K562 (cell line): Measurements from ENCODE around the gene APBA2. TPM values are rescaled to one million over a fixed set of nuclear protein-coding genes. Genes with fewer than 3 reads are reported as not detected.
A peak's percentile ranks its signal among the peaks of the same experiment; 100 is the strongest.

Experiments used
- ATAC-seq: fragments of 200-7000 bp; cut with Tn5 transposase; 3 replicates; pipeline ENCODE4 v1.9.1; 2020; ENCODE audit warnings: moderate library complexity
- BruUV-seq: library from RNA; stranded (reverse); fragments of 400-500 nt; replicated peaks from 2 replicates; lab custom pipeline; 2021; lab: Mats Ljungman, UMichigan
- CTCF ChIA-PET: fragments of 300-600 bp; formaldehyde crosslinking; extraction: SDS; loops from one replicate; lab custom pipeline; 2021; ENCODE audit warnings: low intra/inter-chr PET ratio; lab: Yijun Ruan, JAX
- POLR2A ChIA-PET: fragments of 300-600, 350-650 bp; sonication (Branson Sonifier 250); formaldehyde crosslinking; extraction: SDS; loops from one replicate; lab custom pipeline; 2021; ENCODE audit warnings: antibody characterized with exemption, inconsistent platforms; lab: Yijun Ruan, JAX
- DNase-seq, 4 experiments: peaks; one replicate each; pipeline versions ENCODE4 v3.0.0 to v3.0.0-alpha.2; 2011 to 2018; ENCODE audit warnings: low spot score in 3 of 4, mixed read lengths in 3 of 4; ENCODE audit errors: extremely low read depth in 1 of 4
- FAIRE-seq: peaks from 2 replicates; lab custom pipeline; 2011; peaks lifted over from hg19 to GRCh38; lab: Jason Lieb, UNC
- H2AFZ ChIP-seq: 2 replicates; pipeline ENCODE4 v1.6.0; 2011; ENCODE audit warnings: low read depth, low read length, control low read depth, inconsistent platforms
- H3K27ac ChIP-seq: fragments of 200-600 bp; 3 replicates; pipeline ENCODE4 v1.8.0; 2011; ENCODE audit warnings: low read depth, mild to moderate bottlenecking, control low read depth, inconsistent platforms, low read length, moderate library complexity, mixed read lengths; ENCODE audit errors: extremely low read depth
- H3K27me3 ChIP-seq, 2 experiments: fragments of 300-600 bp in 1 of 2; 2 replicates in 1 of 2; 3 replicates in 1 of 2; pipeline versions ENCODE4 v1.6.0 to v1.8.0; 2011; ENCODE audit warnings: inconsistent platforms in 2 of 2, low read length in 2 of 2, mild to moderate bottlenecking in 1 of 2, mixed read lengths in 1 of 2, moderate library complexity in 1 of 2; ENCODE audit not compliant: control insufficient read depth in 2 of 2, insufficient read depth in 2 of 2
- H3K36me3 ChIP-seq: fragments of 300-600 bp; 3 replicates; pipeline ENCODE4 v1.8.0; 2011; ENCODE audit warnings: mild to moderate bottlenecking, low read length, inconsistent platforms; ENCODE audit not compliant: control insufficient read depth, insufficient read depth
- H3K4me1 ChIP-seq, 2 experiments: fragments of 200-600 bp in 1 of 2; replicated peaks in 1 of 2; 2 replicates in 1 of 2; 3 replicates in 1 of 2; pipeline versions ENCODE4 v1.5.1 to v1.8.0; 2011; ENCODE audit warnings: inconsistent platforms in 2 of 2, low read length in 2 of 2, mild to moderate bottlenecking in 1 of 2, mixed read lengths in 1 of 2, moderate library complexity in 1 of 2; ENCODE audit not compliant: control insufficient read depth in 2 of 2, insufficient read depth in 2 of 2
- H3K4me2 ChIP-seq: 2 replicates; pipeline ENCODE4 v1.6.1; 2011; ENCODE audit warnings: low read length, control low read depth, inconsistent platforms, mixed read lengths; ENCODE audit not compliant: insufficient read depth
- H3K4me3 ChIP-seq: fragments of 200-600 bp; sonication (generic), shearing (Covaris generic); 2 replicates; pipeline ENCODE4 v1.5.1; 2016; ENCODE audit warnings: control low read depth, inconsistent platforms
- H3K79me2 ChIP-seq: fragments of 200-600 bp; 3 replicates; pipeline ENCODE4 v1.8.0; 2011; ENCODE audit warnings: low read length, inconsistent platforms; ENCODE audit not compliant: control insufficient read depth, insufficient read depth
- H3K9ac ChIP-seq, 2 experiments: 2 replicates each; pipeline versions ENCODE4 v1.6.0 to v1.6.1; 2011; ENCODE audit warnings: low read depth in 2 of 2, low read length in 2 of 2, control low read depth in 1 of 2, inconsistent platforms in 1 of 2, mild to moderate bottlenecking in 1 of 2, mixed read lengths in 1 of 2; ENCODE audit not compliant: insufficient read depth in 1 of 2
- H3K9me1 ChIP-seq: one replicate; pipeline ENCODE4 v1.6.0; 2011; ENCODE audit warnings: inconsistent platforms, mild to moderate bottlenecking, low read length, moderate library complexity; ENCODE audit not compliant: control insufficient read depth, insufficient read depth
- H3K9me3 ChIP-seq: replicated peaks from 2 replicates; pipeline ENCODE4 v1.5.1; 2011; ENCODE audit warnings: low read depth, low read length, inconsistent platforms; ENCODE audit not compliant: control insufficient read depth, insufficient read depth
- H4K20me1 ChIP-seq: replicated peaks from 2 replicates; pipeline ENCODE4 v1.6.1; 2011; ENCODE audit warnings: low read length, inconsistent platforms, mixed read lengths; ENCODE audit not compliant: control insufficient read depth, insufficient read depth
- EP300 ChIP-seq: IDR thresholded peaks from 2 replicates; pipeline ENCODE4 v1.6.1; 2012; ENCODE audit warnings: low read length, improper control_type of control experiment
- GATAD2A ChIP-seq: fragments of 450-650 bp; IDR thresholded peaks from 2 replicates; pipeline ENCODE4 v1.6.1; 2017
- GATAD2B ChIP-seq: fragments of 450-650 bp; IDR thresholded peaks from 2 replicates; pipeline ENCODE4 v1.6.1; 2017; ENCODE audit warnings: mild to moderate bottlenecking, borderline replicate concordance
- RUNX1 ChIP-seq: sonication (generic); IDR thresholded peaks from 2 replicates; pipeline ENCODE4 v1.6.1; 2016; ENCODE audit warnings: antibody characterized with exemption, low read depth
- SNRNP70 ChIP-seq: fragments of 200-400 bp; formaldehyde crosslinking; optimal IDR thresholded peaks from 2 replicates; pipeline ENCODE3; 2017; ENCODE audit warnings: low read depth, low read length
- ZNF217 ChIP-seq: sonication (generic); formaldehyde crosslinking; IDR thresholded peaks from 2 replicates; pipeline ENCODE4 v1.8.0; 2022; ENCODE audit warnings: mild to moderate bottlenecking, missing genetic modification reagents
- WGBS: fragments of 100-300 bp; shearing (Covaris generic); methylation state at CpG from one replicate; pipeline ENCODE4 v1.1.6; 2016; ENCODE audit warnings: low coverage, mixed read lengths; ENCODE audit not compliant: insufficient coverage; ENCODE audit errors: missing lambda C conversion rate; 5-methylcytosine and 5-hydroxymethylcytosine counted together
- in situ Hi-C: fragments of 300-500 bp; cut with MboI; formaldehyde crosslinking; loops from 4 replicates; pipeline ENCODE4 v1.15.0; 2018; ENCODE audit warnings: inconsistent platforms, mixed read lengths
- intact Hi-C: fragments of 100-400 bp; cut with micrococcal nuclease; formaldehyde crosslinking; loops from 2 replicates; pipeline ENCODE4 v1.14.2; 2022
- polyA plus RNA-seq, 8 experiments: library from polyadenylated mRNA; depleted of rRNA in 4 of 8; stranded (reverse) in 5 of 8; unstranded in 3 of 8; fragments of >200 nt; fragmentation: Nextera tagmentation in 2 of 8; fragmentation: Illumina TruSeq in 1 of 8; extraction: Ambion mirVana in 2 of 8; extraction: Trizol in 1 of 8; gene quantifications; 2 replicates each; pipeline versions ENCODE4 v1.2.1 to v1.2.3, GENCODE V29; 2011 to 2014; ENCODE audit warnings: inconsistent platforms in 1 of 8, missing spikeins in 1 of 8
- total RNA-seq, 7 experiments: library from RNA; depleted of rRNA in 6 of 7; stranded (reverse); fragments of >200 nt in 6 of 7; fragmentation: Illumina TruSeq in 2 of 7; extraction: Trizol in 2 of 7; gene quantifications; 2 replicates each; pipeline versions ENCODE4 v1.2.1 to v1.2.3, GENCODE V29; 2011 to 2021; ENCODE audit warnings: low replicate concordance in 1 of 7
- TF ChIP-seq, protein P1 (sequence below): fragments of 450-650 bp; formaldehyde crosslinking; IDR thresholded peaks from 2 replicates; pipeline ENCODE4 v1.4.0; 2020; ENCODE audit warnings: mild to moderate bottlenecking, mixed read lengths
- TF ChIP-seq, protein P2 (sequence below): fragments of 150-350 bp; IDR thresholded peaks from 2 replicates; pipeline ENCODE4 v1.6.1; 2014; ENCODE audit warnings: low read depth, mild to moderate bottlenecking, low read length, borderline replicate concordance

APBA2 gene
- total and polyA plus RNA-seq, 9 of the 15 experiments (the other 6 are each of a cell fraction or from before 2014, with no cell fraction given) = 0.24 to 40.9 (median 25.2) TPM

GRCh38 chr15:29078541-29078940, 192.8 kb downstream of the APBA2 start:
- FAIRE-seq (no peak), DNase-seq (no peak)
- in situ Hi-C loops = no loop called here

GRCh38 chr15:29079479-29079878, 193.7 kb downstream of the APBA2 start:
- intact Hi-C loops = no loop called here
- no peak for FAIRE-seq

More at GRCh38 chr15:29078541-29078940, 192.8 kb downstream of the APBA2 start:
- Histone ChIP-seq H3K9me1 (no peaks in the 10 kb centered on the region), H3K4me3 (no peak overlapping the region), H3K27ac (no peak overlapping the region), H3K9ac (no peak overlapping the region), H3K4me2 (no peak overlapping the region), H4K20me1 (no peaks in the 10 kb centered on the region), H3K9me3 (no peaks in the 10 kb centered on the region), H2AFZ (no peak overlapping the region), H3K36me3 (peaks cover 8% of the 10 kb centered on the region; the same call in 1 of the 3 replicates), H3K79me2 (no peaks in the 10 kb centered on the region), H3K27me3 (no peaks in the 10 kb centered on the region), H3K4me1 (no peaks in the 10 kb centered on the region)
- WGBS = 86% methylated on average over 8 of the region's 10 CpGs
- ATAC-seq = no peak
- no TSS peak for BruUV-seq
- ChIA-PET POLR2A (no interaction called here), CTCF (no interaction called here)
- intact Hi-C loops = no loop called here
- no peak for TF ChIP-seq EP300

More at GRCh38 chr15:29079479-29079878, 193.7 kb downstream of the APBA2 start:
- BruUV-seq = no TSS peak
- H3K4me1 ChIP-seq = no peaks in the 10 kb centered on the region
- TF ChIP-seq GATAD2A (no peak), SNRNP70 (no peak), RUNX1 (no peak), ZNF217 (CRISPR knock-in tag) (no peak), GATAD2B (no peak)
- TF ChIP-seq, protein P1, sequence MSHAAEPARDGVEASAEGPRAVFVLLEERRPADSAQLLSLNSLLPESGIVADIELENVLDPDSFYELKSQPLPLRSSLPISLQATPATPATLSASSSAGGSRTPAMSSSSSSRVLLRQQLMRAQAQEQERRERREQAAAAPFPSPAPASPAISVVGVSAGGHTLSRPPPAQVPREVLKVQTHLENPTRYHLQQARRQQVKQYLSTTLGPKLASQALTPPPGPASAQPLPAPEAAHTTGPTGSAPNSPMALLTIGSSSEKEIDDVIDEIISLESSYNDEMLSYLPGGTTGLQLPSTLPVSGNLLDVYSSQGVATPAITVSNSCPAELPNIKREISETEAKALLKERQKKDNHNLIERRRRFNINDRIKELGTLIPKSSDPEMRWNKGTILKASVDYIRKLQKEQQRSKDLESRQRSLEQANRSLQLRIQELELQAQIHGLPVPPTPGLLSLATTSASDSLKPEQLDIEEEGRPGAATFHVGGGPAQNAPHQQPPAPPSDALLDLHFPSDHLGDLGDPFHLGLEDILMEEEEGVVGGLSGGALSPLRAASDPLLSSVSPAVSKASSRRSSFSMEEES = peak; percentile 44
- TF ChIP-seq, protein P2, sequence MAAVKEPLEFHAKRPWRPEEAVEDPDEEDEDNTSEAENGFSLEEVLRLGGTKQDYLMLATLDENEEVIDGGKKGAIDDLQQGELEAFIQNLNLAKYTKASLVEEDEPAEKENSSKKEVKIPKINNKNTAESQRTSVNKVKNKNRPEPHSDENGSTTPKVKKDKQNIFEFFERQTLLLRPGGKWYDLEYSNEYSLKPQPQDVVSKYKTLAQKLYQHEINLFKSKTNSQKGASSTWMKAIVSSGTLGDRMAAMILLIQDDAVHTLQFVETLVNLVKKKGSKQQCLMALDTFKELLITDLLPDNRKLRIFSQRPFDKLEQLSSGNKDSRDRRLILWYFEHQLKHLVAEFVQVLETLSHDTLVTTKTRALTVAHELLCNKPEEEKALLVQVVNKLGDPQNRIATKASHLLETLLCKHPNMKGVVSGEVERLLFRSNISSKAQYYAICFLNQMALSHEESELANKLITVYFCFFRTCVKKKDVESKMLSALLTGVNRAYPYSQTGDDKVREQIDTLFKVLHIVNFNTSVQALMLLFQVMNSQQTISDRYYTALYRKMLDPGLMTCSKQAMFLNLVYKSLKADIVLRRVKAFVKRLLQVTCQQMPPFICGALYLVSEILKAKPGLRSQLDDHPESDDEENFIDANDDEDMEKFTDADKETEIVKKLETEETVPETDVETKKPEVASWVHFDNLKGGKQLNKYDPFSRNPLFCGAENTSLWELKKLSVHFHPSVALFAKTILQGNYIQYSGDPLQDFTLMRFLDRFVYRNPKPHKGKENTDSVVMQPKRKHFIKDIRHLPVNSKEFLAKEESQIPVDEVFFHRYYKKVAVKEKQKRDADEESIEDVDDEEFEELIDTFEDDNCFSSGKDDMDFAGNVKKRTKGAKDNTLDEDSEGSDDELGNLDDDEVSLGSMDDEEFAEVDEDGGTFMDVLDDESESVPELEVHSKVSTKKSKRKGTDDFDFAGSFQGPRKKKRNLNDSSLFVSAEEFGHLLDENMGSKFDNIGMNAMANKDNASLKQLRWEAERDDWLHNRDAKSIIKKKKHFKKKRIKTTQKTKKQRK = no peak
- TF ChIP-seq, all 486 proteins: peak for 1
- in situ Hi-C loops = no loop called here
- Histone ChIP-seq H3K4me3 (no peak overlapping the region), H4K20me1 (no peaks in the 10 kb centered on the region), H3K9ac (no peak overlapping the region), H3K27me3 (no peaks in the 10 kb centered on the region), H3K9me3 (no peaks in the 10 kb centered on the region), H3K36me3 (peaks cover 8% of the 10 kb centered on the region; the same call in 1 of the 3 replicates), H3K9me1 (no peaks in the 10 kb centered on the region), H3K79me2 (no peaks in the 10 kb centered on the region), H2AFZ (no peak overlapping the region), H3K27ac (no peak overlapping the region), H3K4me2 (no peak overlapping the region)
- 84% methylated on average over 5 of the region's 5 CpGs for WGBS
- no peak for ATAC-seq
- POLR2A ChIA-PET = no interaction called here
- DNase-seq = no peak
- CTCF ChIA-PET = no interaction called here
